ENCODE measurements around the gene PIBF1.
A peak's percentile ranks its signal among the peaks of the same experiment; 100 is the strongest.
"Not testable (repeated sequence)": the region's sequence is repeated elsewhere in the genome, so short reads cannot be mapped to it uniquely, and the experiment has no call there.

The PIBF1 gene

DNA sequence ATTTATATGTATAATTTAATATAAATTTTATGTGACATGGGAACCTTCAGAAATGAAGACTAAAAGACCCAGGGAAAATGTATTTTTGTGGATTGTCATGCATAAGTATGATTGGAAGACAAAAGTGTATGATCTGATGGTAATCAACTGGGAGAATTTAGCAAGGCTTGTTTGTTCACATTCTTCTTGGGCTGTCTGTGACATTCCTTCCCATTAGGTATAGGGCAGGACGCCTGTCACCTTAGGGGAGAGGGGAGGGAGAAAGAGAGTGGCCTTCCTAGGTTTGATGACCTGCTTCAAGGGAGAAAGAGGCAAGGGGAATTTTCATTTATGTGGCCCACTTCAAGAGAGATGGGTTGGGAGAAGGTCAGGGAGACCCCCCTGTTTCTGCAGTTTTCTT lies 22.4 kb downstream of the PIBF1 start:
- no peak for DNase-seq (ENCODE audit: low read depth in 1 of 2, low spot score in 1 of 2)
- H3K27me3 ChIP-seq (ENCODE audit: insufficient read depth, poor library complexity, severe bottlenecking): no peaks in the 10 kb centered on the region

DNA sequence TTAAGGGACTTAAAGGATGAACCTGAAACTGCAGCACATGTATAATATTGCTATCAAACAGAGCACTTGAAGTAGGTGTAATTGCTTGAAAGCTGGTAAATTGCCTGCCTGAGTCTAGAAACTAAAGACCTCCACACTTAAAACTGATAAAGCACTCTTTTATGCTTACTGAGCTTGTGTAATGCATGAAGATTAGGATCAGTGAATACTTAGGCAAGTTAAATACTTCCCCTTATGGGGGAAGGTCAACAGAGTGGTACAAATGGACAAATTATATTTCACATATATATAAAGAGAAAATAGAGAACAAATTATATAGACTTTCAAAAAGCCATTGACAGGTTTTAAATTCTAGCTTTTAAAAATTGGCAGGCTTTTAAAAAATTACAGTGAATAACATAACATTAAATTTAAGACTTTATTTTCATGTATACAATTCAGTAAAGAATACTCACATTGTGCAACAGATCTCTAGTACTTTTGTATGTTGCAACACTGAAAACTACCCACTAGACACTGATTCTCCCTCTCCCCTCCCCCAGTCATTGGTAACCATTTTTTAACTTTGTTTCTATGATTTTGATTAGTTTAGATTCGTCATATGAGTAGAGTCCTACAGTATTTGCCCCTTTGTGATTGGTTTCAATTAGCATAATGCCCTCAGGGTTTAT lies 23.9 kb downstream of the PIBF1 start:
- H3K4me3 ChIP-seq (replicated peaks; ENCODE audit: insufficient read depth, low read length): no peak overlapping the region
- H3K27ac ChIP-seq (replicated peaks): peak overlapping the region; percentile 36
- TF ChIP-seq, protein P1, sequence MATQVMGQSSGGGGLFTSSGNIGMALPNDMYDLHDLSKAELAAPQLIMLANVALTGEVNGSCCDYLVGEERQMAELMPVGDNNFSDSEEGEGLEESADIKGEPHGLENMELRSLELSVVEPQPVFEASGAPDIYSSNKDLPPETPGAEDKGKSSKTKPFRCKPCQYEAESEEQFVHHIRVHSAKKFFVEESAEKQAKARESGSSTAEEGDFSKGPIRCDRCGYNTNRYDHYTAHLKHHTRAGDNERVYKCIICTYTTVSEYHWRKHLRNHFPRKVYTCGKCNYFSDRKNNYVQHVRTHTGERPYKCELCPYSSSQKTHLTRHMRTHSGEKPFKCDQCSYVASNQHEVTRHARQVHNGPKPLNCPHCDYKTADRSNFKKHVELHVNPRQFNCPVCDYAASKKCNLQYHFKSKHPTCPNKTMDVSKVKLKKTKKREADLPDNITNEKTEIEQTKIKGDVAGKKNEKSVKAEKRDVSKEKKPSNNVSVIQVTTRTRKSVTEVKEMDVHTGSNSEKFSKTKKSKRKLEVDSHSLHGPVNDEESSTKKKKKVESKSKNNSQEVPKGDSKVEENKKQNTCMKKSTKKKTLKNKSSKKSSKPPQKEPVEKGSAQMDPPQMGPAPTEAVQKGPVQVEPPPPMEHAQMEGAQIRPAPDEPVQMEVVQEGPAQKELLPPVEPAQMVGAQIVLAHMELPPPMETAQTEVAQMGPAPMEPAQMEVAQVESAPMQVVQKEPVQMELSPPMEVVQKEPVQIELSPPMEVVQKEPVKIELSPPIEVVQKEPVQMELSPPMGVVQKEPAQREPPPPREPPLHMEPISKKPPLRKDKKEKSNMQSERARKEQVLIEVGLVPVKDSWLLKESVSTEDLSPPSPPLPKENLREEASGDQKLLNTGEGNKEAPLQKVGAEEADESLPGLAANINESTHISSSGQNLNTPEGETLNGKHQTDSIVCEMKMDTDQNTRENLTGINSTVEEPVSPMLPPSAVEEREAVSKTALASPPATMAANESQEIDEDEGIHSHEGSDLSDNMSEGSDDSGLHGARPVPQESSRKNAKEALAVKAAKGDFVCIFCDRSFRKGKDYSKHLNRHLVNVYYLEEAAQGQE (IDR thresholded peaks at IDR 0.05; ENCODE audit: insufficient replicate concordance, low read depth): no peak
- TF ChIP-seq GABPA (IDR thresholded peaks at IDR 0.05; ENCODE audit: low read depth): no peak
- TF ChIP-seq, protein P2, sequence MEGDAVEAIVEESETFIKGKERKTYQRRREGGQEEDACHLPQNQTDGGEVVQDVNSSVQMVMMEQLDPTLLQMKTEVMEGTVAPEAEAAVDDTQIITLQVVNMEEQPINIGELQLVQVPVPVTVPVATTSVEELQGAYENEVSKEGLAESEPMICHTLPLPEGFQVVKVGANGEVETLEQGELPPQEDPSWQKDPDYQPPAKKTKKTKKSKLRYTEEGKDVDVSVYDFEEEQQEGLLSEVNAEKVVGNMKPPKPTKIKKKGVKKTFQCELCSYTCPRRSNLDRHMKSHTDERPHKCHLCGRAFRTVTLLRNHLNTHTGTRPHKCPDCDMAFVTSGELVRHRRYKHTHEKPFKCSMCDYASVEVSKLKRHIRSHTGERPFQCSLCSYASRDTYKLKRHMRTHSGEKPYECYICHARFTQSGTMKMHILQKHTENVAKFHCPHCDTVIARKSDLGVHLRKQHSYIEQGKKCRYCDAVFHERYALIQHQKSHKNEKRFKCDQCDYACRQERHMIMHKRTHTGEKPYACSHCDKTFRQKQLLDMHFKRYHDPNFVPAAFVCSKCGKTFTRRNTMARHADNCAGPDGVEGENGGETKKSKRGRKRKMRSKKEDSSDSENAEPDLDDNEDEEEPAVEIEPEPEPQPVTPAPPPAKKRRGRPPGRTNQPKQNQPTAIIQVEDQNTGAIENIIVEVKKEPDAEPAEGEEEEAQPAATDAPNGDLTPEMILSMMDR (IDR thresholded peaks at IDR 0.05; ENCODE audit: insufficient read depth, low read length): no peak
- TF ChIP-seq POLR2AphosphoS5 (IDR thresholded peaks at IDR 0.05; ENCODE audit: low read depth): no peak
- TF ChIP-seq SPI1 (IDR thresholded peaks at IDR 0.05; ENCODE audit: borderline replicate concordance, low read depth): no peak
- DNase-seq (ENCODE audit: low read depth in 1 of 2, low spot score in 1 of 2): peak; percentile 30 to 37
- no peaks in the 10 kb centered on the region for H3K27me3 ChIP-seq (ENCODE audit: insufficient read depth, poor library complexity, severe bottlenecking)

More for the DNA sequence above, 22.4 kb downstream of the PIBF1 start:
- Histone ChIP-seq H3K27ac (replicated peaks) (no peak overlapping the region), H3K4me3 (replicated peaks; ENCODE audit: insufficient read depth, low read length) (no peak overlapping the region)
- TF ChIP-seq, protein P1 (IDR thresholded peaks at IDR 0.05; ENCODE audit: insufficient replicate concordance, low read depth): no peak

DNA sequence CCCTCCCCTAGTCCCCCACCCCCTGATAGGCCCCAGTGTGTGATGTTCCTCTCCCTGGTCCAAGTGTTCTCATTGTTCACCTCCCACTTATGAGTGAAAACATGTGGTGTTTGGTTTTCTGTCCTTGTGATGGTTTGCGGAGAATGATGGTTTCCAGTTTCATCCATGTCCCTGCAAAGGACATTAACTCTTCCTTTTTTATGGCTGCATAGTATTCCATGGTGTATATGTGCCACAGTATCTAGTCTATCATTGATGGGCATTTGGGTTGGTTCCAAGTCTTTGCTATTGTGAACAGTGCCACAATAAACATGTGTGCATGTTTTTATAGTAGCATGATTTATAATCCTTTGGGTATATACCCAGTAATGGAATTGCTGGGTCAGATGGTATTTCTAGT lies 24.6 kb downstream of the PIBF1 start:
- H3K27ac ChIP-seq (replicated peaks); H3K4me3 ChIP-seq (replicated peaks; ENCODE audit: insufficient read depth, low read length); H3K27me3 ChIP-seq (ENCODE audit: insufficient read depth, poor library complexity, severe bottlenecking); DNase-seq (ENCODE audit: low read depth in 1 of 2, low spot score in 1 of 2): not testable (repeated sequence)

DNA sequence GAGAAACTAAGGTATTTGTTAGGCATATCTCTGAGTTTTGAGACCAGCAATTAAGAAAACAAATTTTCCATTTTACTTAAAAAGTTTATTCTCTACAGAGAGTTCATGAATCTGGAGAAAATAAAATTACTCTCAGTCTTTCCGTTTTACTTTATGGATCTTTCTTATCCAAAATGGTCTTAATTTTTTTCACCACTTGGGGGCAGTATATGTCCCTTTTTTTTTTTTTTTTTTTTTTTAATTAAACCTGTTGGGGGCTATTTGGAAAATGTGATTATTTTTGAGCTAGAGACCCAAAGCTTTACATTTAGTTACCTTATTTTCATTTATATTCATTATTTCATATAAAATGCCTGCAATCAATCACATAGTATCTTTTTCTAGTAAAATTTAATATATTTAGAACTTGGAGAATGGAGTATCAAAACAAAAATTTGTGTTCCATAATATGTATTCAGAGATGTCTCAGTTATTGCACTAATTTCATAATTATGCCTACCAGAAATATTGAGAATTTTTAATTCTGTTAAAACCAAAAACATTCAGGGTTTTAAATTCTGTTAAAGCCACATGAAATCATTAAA lies 27.1 kb downstream of the PIBF1 start:
- H3K27ac ChIP-seq (replicated peaks): peak overlapping the region; percentile 35
- no peak overlapping the region for H3K4me3 ChIP-seq (replicated peaks; ENCODE audit: insufficient read depth, low read length)
- H3K27me3 ChIP-seq (ENCODE audit: insufficient read depth, poor library complexity, severe bottlenecking): no peaks in the 10 kb centered on the region
- no peak for DNase-seq (ENCODE audit: low read depth in 1 of 2, low spot score in 1 of 2)
- TF ChIP-seq, protein P2 (IDR thresholded peaks at IDR 0.05; ENCODE audit: insufficient read depth, low read length): no peak
- TF ChIP-seq GABPA (IDR thresholded peaks at IDR 0.05; ENCODE audit: low read depth) (no peak), SPI1 (IDR thresholded peaks at IDR 0.05; ENCODE audit: borderline replicate concordance, low read depth) (no peak), POLR2AphosphoS5 (IDR thresholded peaks at IDR 0.05; ENCODE audit: low read depth) (no peak)
- TF ChIP-seq, protein P1 (IDR thresholded peaks at IDR 0.05; ENCODE audit: insufficient replicate concordance, low read depth): no peak

Measured in HL-60 (cell line).